Measurements from ENCODE around the gene ZCCHC2.

ZCCHC2 gene

GRCh38 chr18:62576845-62577512 is 54.2 kb downstream of the ZCCHC2 start:
- DNase-seq (ENCODE audit: extremely low read depth, low read depth) = no peak
- no peak overlapping the region for H3K4me3 ChIP-seq (replicated peaks; ENCODE audit: low read depth, low read length)

GRCh38 chr18:62577765-62578164 is 54.9 kb downstream of the ZCCHC2 start:
- H3K4me3 ChIP-seq (replicated peaks; ENCODE audit: low read depth, low read length) = no peak overlapping the region
- TF ChIP-seq CTCF (IDR thresholded peaks at IDR 0.05; ENCODE audit: low read depth, low read length, missing control alignments) = no peak
- DNase-seq (ENCODE audit: extremely low read depth, low read depth) = no peak

More at GRCh38 chr18:62576845-62577512, 54.2 kb downstream of the ZCCHC2 start:
- TF ChIP-seq CTCF (IDR thresholded peaks at IDR 0.05; ENCODE audit: low read depth, low read length, missing control alignments) = no peak

GRCh38 chr18:62578980-62579511 is 56.2 kb downstream of the ZCCHC2 start:
- TF ChIP-seq CTCF (IDR thresholded peaks at IDR 0.05; ENCODE audit: low read depth, low read length, missing control alignments) = no peak
- no peak overlapping the region for H3K4me3 ChIP-seq (replicated peaks; ENCODE audit: low read depth, low read length)
- DNase-seq (ENCODE audit: extremely low read depth, low read depth) = no peak

GRCh38 chr18:62583376-62583775 is 60.6 kb downstream of the ZCCHC2 start:
- TF ChIP-seq CTCF (IDR thresholded peaks at IDR 0.05; ENCODE audit: low read depth, low read length, missing control alignments) = no peak
- no peak overlapping the region for H3K4me3 ChIP-seq (replicated peaks; ENCODE audit: low read depth, low read length)
- no peak for DNase-seq (ENCODE audit: extremely low read depth, low read depth)

- TF ChIP-seq CTCF (IDR thresholded peaks at IDR 0.05; ENCODE audit: low read depth, low read length, missing control alignments) = peak; percentile 97
- H3K4me3 ChIP-seq (replicated peaks; ENCODE audit: low read depth, low read length) = no peak overlapping the region
- peak; percentile 74 for DNase-seq (ENCODE audit: extremely low read depth, low read depth)
These were observed 61.7 kb downstream of the ZCCHC2 start for GRCh38 chr18:62584241-62585120.

- TF ChIP-seq CTCF (IDR thresholded peaks at IDR 0.05; ENCODE audit: low read depth, low read length, missing control alignments) = no peak
These were observed 62.7 kb downstream of the ZCCHC2 start for GRCh38 chr18:62585274-62586150.

More at GRCh38 chr18:62585274-62586150, 62.7 kb downstream of the ZCCHC2 start:
- H3K4me3 ChIP-seq (replicated peaks; ENCODE audit: low read depth, low read length) = no peak overlapping the region
- no peak for DNase-seq (ENCODE audit: extremely low read depth, low read depth)
